ENCODE measurements around the gene HIKESHI. TPM values are rescaled to one million over a fixed set of nuclear protein-coding genes. Genes with fewer than 3 reads are reported as not detected.

Gene HIKESHI
- total and polyA plus RNA-seq, 8 donors = 0.87 to 149 (median 31.5) TPM

DNA sequence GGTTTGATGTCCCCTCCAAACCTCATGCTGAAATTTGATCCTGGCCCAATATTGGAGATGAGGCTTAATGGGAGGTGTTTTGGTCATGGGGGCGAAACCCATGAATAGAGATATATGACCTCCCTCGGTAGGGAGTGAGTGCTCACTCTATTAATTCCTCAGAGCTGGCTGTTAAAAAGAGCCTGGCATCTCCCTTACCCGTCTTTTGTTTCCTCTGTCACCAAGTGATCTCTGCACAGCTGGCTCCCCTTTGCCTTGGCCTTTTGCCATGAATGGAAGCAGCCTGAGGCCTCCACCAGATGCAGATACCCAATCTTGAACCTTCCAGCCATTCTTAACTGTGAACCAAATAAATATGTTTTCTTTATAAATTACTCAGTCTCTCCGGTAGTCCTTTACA is 68.1 kb downstream of the HIKESHI start:
- no peak overlapping the region for H3K27ac ChIP-seq
- peaks cover 0 to 7% (median 0%) of the 10 kb centered on the region in 4 donors for H3K4me1 ChIP-seq
- intact Hi-C loops (cut with DNase I; ENCODE audit: low total_unique reads) = no loop called here
- no peaks in the 10 kb centered on the region for H3K36me3 ChIP-seq
- H3K27me3 ChIP-seq = peaks cover 0 to 3% (median 0%) of the 10 kb centered on the region in 3 donors
- no peak overlapping the region for H3K4me3 ChIP-seq
- no peaks in the 10 kb centered on the region for H3K9me3 ChIP-seq
- 83 to 96% (median 85%) methylated on average over 4 of the region's 4 CpGs for WGBS, 5 donors
- DNase-seq = no peak
- TF ChIP-seq EP300 (IDR thresholded peaks at IDR 0.05) (no peak), POLR2A (IDR thresholded peaks at IDR 0.05) (no peak), POLR2AphosphoS5 (IDR thresholded peaks at IDR 0.05) (no peak)
- TF ChIP-seq, protein P1, sequence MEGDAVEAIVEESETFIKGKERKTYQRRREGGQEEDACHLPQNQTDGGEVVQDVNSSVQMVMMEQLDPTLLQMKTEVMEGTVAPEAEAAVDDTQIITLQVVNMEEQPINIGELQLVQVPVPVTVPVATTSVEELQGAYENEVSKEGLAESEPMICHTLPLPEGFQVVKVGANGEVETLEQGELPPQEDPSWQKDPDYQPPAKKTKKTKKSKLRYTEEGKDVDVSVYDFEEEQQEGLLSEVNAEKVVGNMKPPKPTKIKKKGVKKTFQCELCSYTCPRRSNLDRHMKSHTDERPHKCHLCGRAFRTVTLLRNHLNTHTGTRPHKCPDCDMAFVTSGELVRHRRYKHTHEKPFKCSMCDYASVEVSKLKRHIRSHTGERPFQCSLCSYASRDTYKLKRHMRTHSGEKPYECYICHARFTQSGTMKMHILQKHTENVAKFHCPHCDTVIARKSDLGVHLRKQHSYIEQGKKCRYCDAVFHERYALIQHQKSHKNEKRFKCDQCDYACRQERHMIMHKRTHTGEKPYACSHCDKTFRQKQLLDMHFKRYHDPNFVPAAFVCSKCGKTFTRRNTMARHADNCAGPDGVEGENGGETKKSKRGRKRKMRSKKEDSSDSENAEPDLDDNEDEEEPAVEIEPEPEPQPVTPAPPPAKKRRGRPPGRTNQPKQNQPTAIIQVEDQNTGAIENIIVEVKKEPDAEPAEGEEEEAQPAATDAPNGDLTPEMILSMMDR (IDR thresholded peaks at IDR 0.05) = no peak

DNA sequence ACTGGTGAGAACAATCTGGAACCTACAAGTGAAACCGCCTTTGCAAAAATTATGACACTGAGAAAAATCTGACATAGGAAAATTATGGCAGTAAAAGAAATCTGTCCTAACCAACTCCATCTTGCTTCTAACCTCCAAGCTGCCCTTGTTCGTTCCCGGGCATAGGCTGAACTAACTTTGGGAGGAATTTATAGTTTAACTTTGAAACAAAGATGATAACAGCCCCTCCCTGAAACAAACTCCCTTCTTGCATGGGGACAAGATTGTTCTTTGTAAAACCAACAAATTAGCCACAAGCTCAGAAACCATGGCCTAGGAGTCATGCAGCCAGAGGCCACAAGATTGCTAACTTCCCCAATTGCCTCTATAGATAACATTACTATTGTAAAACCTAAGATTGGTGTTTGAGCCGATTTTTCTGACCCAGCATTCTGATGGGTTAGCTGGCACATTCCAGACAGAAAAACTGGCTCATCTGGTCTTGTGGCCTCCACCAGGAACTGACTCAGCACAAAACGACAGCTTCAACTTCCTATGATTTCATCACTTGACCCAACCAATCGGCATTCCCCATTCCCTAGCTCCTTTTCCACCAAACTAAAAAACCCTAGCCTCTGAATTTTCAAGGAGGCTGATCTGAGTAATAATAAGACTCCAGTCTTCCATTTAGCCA is 69.0 kb downstream of the HIKESHI start:
- Histone ChIP-seq H3K36me3 (no peaks in the 10 kb centered on the region), H3K27ac (no peak overlapping the region), H3K27me3 (peaks cover 0 to 4% (median 0%) of the 10 kb centered on the region in 3 donors), H3K9me3 (no peaks in the 10 kb centered on the region), H3K4me1 (peaks cover 0 to 7% (median 0%) of the 10 kb centered on the region in 4 donors), H3K4me3 (no peak overlapping the region)
- DNase-seq = peak in 1 of 2 donors; percentile 36
- WGBS, 5 donors = 61 to 78% (median 64%) methylated on average over 6 of the region's 6 CpGs
- intact Hi-C loops (cut with DNase I; ENCODE audit: low total_unique reads) = no loop called here
- TF ChIP-seq POLR2A (IDR thresholded peaks at IDR 0.05) = no peak
- no peak for TF ChIP-seq POLR2AphosphoS5 (IDR thresholded peaks at IDR 0.05)
- TF ChIP-seq EP300 (IDR thresholded peaks at IDR 0.05) = no peak

DNA sequence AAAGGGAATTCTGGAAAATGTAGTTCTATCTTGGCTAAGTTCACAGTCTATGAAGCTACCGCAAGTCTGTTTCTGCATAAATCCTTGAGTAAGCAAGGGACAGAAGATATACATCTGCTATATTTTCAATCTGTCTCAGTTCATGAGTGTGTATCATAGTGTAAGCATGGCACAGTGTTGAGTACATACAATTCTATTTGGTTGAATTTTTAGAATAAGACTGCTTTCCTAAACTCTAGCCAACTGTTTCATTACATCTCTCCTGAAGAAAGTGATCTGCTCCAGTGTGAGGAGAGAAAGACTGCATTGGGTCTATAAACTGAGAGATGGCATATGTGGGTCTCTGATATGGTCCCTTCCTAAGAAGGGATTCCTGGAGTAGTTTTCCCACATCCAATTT is 70.0 kb downstream of the HIKESHI start:
- TF ChIP-seq, protein P1 (IDR thresholded peaks at IDR 0.05) = no peak
- no peak for TF ChIP-seq EP300 (IDR thresholded peaks at IDR 0.05)
- TF ChIP-seq POLR2A (IDR thresholded peaks at IDR 0.05) = no peak
- TF ChIP-seq POLR2AphosphoS5 (IDR thresholded peaks at IDR 0.05) = no peak

DNA sequence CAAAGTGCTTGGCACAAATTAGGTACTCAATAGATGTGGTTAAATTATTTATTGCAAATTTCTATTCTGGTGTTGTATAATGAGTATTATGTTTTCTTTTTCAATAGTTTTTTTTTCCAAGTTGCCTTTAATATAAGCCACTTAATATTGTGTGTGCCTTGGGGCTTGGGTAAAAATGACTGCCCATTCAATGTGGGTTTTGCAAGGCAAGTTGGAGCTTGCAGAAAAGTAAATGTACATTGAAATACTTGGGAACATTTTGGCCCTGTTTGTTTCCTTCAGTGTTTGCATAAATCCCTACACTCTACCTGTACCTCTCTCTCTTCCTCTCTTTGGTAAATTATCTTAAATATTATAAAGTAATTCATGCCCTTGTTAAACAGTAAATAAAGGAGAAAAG is 70.5 kb downstream of the HIKESHI start:
- Histone ChIP-seq H3K4me3 (no peak overlapping the region), H3K9me3 (no peaks in the 10 kb centered on the region), H3K36me3 (no peaks in the 10 kb centered on the region), H3K4me1 (peaks cover 0 to 7% (median 0%) of the 10 kb centered on the region in 4 donors), H3K27me3 (peaks cover 0 to 4% (median 0%) of the 10 kb centered on the region in 3 donors), H3K27ac (no peak overlapping the region)
- DNase-seq = no peak
- TF ChIP-seq EP300 (IDR thresholded peaks at IDR 0.05) = no peak
- intact Hi-C loops (cut with DNase I; ENCODE audit: low total_unique reads) = no loop called here

More for the DNA sequence above, 70.0 kb downstream of the HIKESHI start:
- peaks cover 0 to 7% (median 0%) of the 10 kb centered on the region in 4 donors for H3K4me1 ChIP-seq
- H3K27ac ChIP-seq = no peak overlapping the region
- no peak for DNase-seq
- peaks cover 0 to 4% (median 0%) of the 10 kb centered on the region in 3 donors for H3K27me3 ChIP-seq
- intact Hi-C loops (cut with DNase I; ENCODE audit: low total_unique reads) = no loop called here
- WGBS, 5 donors = 95 to 100% (median 100%) methylated on average over 1 of the region's 1 CpG
- H3K36me3 ChIP-seq = no peaks in the 10 kb centered on the region
- H3K4me3 ChIP-seq = no peak overlapping the region
- H3K9me3 ChIP-seq = no peaks in the 10 kb centered on the region

DNA sequence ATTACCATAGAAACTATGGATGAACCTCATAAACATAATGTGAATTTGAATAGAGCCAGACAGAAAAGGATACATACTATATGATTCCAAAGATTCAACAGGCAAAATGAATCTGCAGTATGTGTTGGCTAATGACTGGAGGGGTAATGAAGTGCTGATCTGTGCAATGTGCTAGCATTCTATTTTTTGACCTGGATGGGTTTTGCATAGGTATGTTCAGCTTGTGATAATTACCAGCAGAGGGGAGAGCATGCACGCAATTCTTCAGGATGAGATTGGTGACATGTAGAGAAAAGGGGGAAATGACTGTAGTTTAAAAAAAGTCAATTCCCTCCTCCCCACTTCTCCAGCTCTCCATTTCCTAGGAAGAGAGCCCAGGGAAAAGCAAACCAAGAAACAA is 72.0 kb downstream of the HIKESHI start:
- 29 to 64% (median 38%) methylated on average over 1 of the region's 1 CpG for WGBS, 5 donors

More for the DNA sequence above, 72.0 kb downstream of the HIKESHI start:
- DNase-seq = no peak
- no peak for TF ChIP-seq POLR2AphosphoS5 (IDR thresholded peaks at IDR 0.05)
- no peak for TF ChIP-seq EP300 (IDR thresholded peaks at IDR 0.05)
- TF ChIP-seq POLR2A (IDR thresholded peaks at IDR 0.05) = no peak
- TF ChIP-seq, protein P1 (IDR thresholded peaks at IDR 0.05) = no peak
- Histone ChIP-seq H3K27ac (no peak overlapping the region), H3K4me1 (peaks cover 0 to 7% (median 0%) of the 10 kb centered on the region in 4 donors), H3K27me3 (peaks cover 0 to 4% (median 0%) of the 10 kb centered on the region in 3 donors), H3K4me3 (no peak overlapping the region), H3K9me3 (no peaks in the 10 kb centered on the region), H3K36me3 (no peaks in the 10 kb centered on the region)
- intact Hi-C loops (cut with DNase I; ENCODE audit: low total_unique reads) = no loop called here

Data from stomach (tissue), 9 donors.